Measurements from ENCODE around the gene CFAP299. TPM values are rescaled to one million over a fixed set of nuclear protein-coding genes. Genes with fewer than 3 reads are reported as not detected.

CFAP299 gene
- total RNA-seq, 1 donor from 2014 or later: not detected

- Histone ChIP-seq H4K20me1 (ENCODE audit: insufficient read depth, low read length) (no peaks in the 10 kb centered on the region), H3K9me3 (ENCODE audit: insufficient read depth, low read depth, low read length) (no peaks in the 10 kb centered on the region), H3K9ac (ENCODE audit: low read length) (no peak overlapping the region), H3K4me3 (ENCODE audit: insufficient read depth, low read depth, low read length) (no peak overlapping the region), H3K27ac (ENCODE audit: low read depth, low read length) (no peak overlapping the region), H3K27me3 (ENCODE audit: insufficient read depth, low read length) (no peaks in the 10 kb centered on the region), H3K36me3 (ENCODE audit: insufficient read depth, low read length) (no peaks in the 10 kb centered on the region), H3K4me2 (ENCODE audit: low read length) (no peak overlapping the region), H3K79me2 (ENCODE audit: insufficient read depth, low read length) (no peaks in the 10 kb centered on the region), H3K4me1 (ENCODE audit: insufficient read depth, low read length) (no peaks in the 10 kb centered on the region), H2AFZ (ENCODE audit: low read depth, low read length) (no peak overlapping the region)
- Mint-ChIP-seq H3K4me3 (ENCODE audit: unreplicated experiment) (no peak overlapping the region), H3K27me3 (ENCODE audit: low read depth, unreplicated experiment) (no peaks in the 10 kb centered on the region), H3K4me1 (ENCODE audit: low read depth, unreplicated experiment) (no peaks in the 10 kb centered on the region), H3K36me3 (ENCODE audit: low read depth, unreplicated experiment) (peaks cover 2% of the 10 kb centered on the region), H3K27ac (ENCODE audit: unreplicated experiment) (no peak overlapping the region), H3K9me3 (ENCODE audit: unreplicated experiment) (peaks cover 18% of the 10 kb centered on the region)
- DNase-seq (ENCODE audit: low read depth) (no peak), FAIRE-seq (no peak)
- TF ChIP-seq EZH2 (IDR thresholded peaks at IDR 0.05; ENCODE audit: insufficient read depth, low read length) (no peak), CTCF (IDR thresholded peaks at IDR 0.05; ENCODE audit: insufficient read depth, low read depth, low read length) (no peak)
These were observed 35.1 kb downstream of the CFAP299 start for GRCh38 chr4:80370635-80371034.

- Histone ChIP-seq H3K4me1 (ENCODE audit: insufficient read depth, low read length) (no peaks in the 10 kb centered on the region), H3K9ac (ENCODE audit: low read length) (no peak overlapping the region), H3K79me2 (ENCODE audit: insufficient read depth, low read length) (no peaks in the 10 kb centered on the region), H3K36me3 (ENCODE audit: insufficient read depth, low read length) (no peaks in the 10 kb centered on the region), H3K9me3 (ENCODE audit: insufficient read depth, low read depth, low read length) (no peaks in the 10 kb centered on the region), H2AFZ (ENCODE audit: low read depth, low read length) (no peak overlapping the region), H4K20me1 (ENCODE audit: insufficient read depth, low read length) (no peaks in the 10 kb centered on the region), H3K27ac (ENCODE audit: low read depth, low read length) (no peak overlapping the region), H3K4me3 (ENCODE audit: insufficient read depth, low read depth, low read length) (no peak overlapping the region), H3K4me2 (ENCODE audit: low read length) (no peak overlapping the region), H3K27me3 (ENCODE audit: insufficient read depth, low read length) (no peaks in the 10 kb centered on the region)
- H3K9me3 Mint-ChIP-seq (ENCODE audit: unreplicated experiment): peaks cover 18% of the 10 kb centered on the region
- H3K4me3 Mint-ChIP-seq (ENCODE audit: unreplicated experiment): no peak overlapping the region
- FAIRE-seq: no peak
- H3K27me3 Mint-ChIP-seq (ENCODE audit: low read depth, unreplicated experiment): no peaks in the 10 kb centered on the region
- no peaks in the 10 kb centered on the region for H3K4me1 Mint-ChIP-seq (ENCODE audit: low read depth, unreplicated experiment)
- H3K36me3 Mint-ChIP-seq (ENCODE audit: low read depth, unreplicated experiment): peaks cover 2% of the 10 kb centered on the region
- TF ChIP-seq EZH2 (IDR thresholded peaks at IDR 0.05; ENCODE audit: insufficient read depth, low read length) (no peak), CTCF (IDR thresholded peaks at IDR 0.05; ENCODE audit: insufficient read depth, low read depth, low read length) (no peak)
- DNase-seq (ENCODE audit: low read depth): no peak
- H3K27ac Mint-ChIP-seq (ENCODE audit: unreplicated experiment): no peak overlapping the region
These were observed 35.5 kb downstream of the CFAP299 start for GRCh38 chr4:80371046-80371445.

GRCh38 chr4:80374180-80374579, 38.6 kb downstream of the CFAP299 start:
- Mint-ChIP-seq H3K36me3 (ENCODE audit: low read depth, unreplicated experiment) (peaks cover 2% of the 10 kb centered on the region), H3K4me3 (ENCODE audit: unreplicated experiment) (no peak overlapping the region), H3K27me3 (ENCODE audit: low read depth, unreplicated experiment) (no peaks in the 10 kb centered on the region), H3K9me3 (ENCODE audit: unreplicated experiment) (peaks cover 18% of the 10 kb centered on the region), H3K4me1 (ENCODE audit: low read depth, unreplicated experiment) (no peaks in the 10 kb centered on the region), H3K27ac (ENCODE audit: unreplicated experiment) (no peak overlapping the region)
- H2AFZ ChIP-seq (ENCODE audit: low read depth, low read length): no peak overlapping the region
- H3K27me3 ChIP-seq (ENCODE audit: insufficient read depth, low read length): no peaks in the 10 kb centered on the region
- H3K4me2 ChIP-seq (ENCODE audit: low read length): no peak overlapping the region
- H3K4me1 ChIP-seq (ENCODE audit: insufficient read depth, low read length): no peaks in the 10 kb centered on the region
- no peak overlapping the region for H3K4me3 ChIP-seq (ENCODE audit: insufficient read depth, low read depth, low read length)
- TF ChIP-seq EZH2 (IDR thresholded peaks at IDR 0.05; ENCODE audit: insufficient read depth, low read length): no peak
- no peak for TF ChIP-seq CTCF (IDR thresholded peaks at IDR 0.05; ENCODE audit: insufficient read depth, low read depth, low read length)
- FAIRE-seq: no peak
- no peaks in the 10 kb centered on the region for H3K36me3 ChIP-seq (ENCODE audit: insufficient read depth, low read length)
- no peak overlapping the region for H3K9ac ChIP-seq (ENCODE audit: low read length)
- H3K27ac ChIP-seq (ENCODE audit: low read depth, low read length): no peak overlapping the region
- H3K79me2 ChIP-seq (ENCODE audit: insufficient read depth, low read length): no peaks in the 10 kb centered on the region
- no peaks in the 10 kb centered on the region for H4K20me1 ChIP-seq (ENCODE audit: insufficient read depth, low read length)
- H3K9me3 ChIP-seq (ENCODE audit: insufficient read depth, low read depth, low read length): no peaks in the 10 kb centered on the region
- no peak for DNase-seq (ENCODE audit: low read depth)
